CD4-positive, alpha-beta T cell treated with Interleukin-1 beta for 1 hour (primary cell): ENCODE data around the gene S100B.

ENCODE experiments used
- DNase-seq, 2 donors: peaks; one replicate each; pipeline ENCODE4 v3.0.0-alpha.2; 2020 to 2022

Gene S100B

GRCh38 chr21:46557919-46558392 is 46.9 kb downstream of the S100B start:
- no peak for DNase-seq

- no peak for DNase-seq
These were observed 47.4 kb downstream of the S100B start for GRCh38 chr21:46557469-46557868.

GRCh38 chr21:46556802-46557201 is 48.1 kb downstream of the S100B start:
- no peak for DNase-seq

- DNase-seq = no peak
These were observed 49.2 kb downstream of the S100B start for GRCh38 chr21:46555678-46556077.

- no peak for DNase-seq
These were observed 49.7 kb downstream of the S100B start for GRCh38 chr21:46555225-46555617.

GRCh38 chr21:46554431-46555224 is 50.3 kb downstream of the S100B start:
- DNase-seq = no peak

GRCh38 chr21:46553993-46554392 is 50.9 kb downstream of the S100B start:
- DNase-seq = no peak

GRCh38 chr21:46552865-46553379 is 52.0 kb downstream of the S100B start:
- no peak for DNase-seq

- DNase-seq = peak; percentile 24 to 29
These were observed 52.6 kb downstream of the S100B start for GRCh38 chr21:46552274-46552673.

- peak; percentile 53 to 68 for DNase-seq
These were observed 53.1 kb downstream of the S100B start for GRCh38 chr21:46551636-46552241.

- peak; percentile 73 to 82 for DNase-seq
These were observed 54.6 kb downstream of the S100B start for GRCh38 chr21:46550116-46550941.

GRCh38 chr21:46549650-46550049 is 55.2 kb downstream of the S100B start:
- DNase-seq = no peak
